Esophagus squamous epithelium (tissue), 5 donors: Measurements from ENCODE around the gene TPM2. TPM values are rescaled to one million over a fixed set of nuclear protein-coding genes. Genes with fewer than 3 reads are reported as not detected.

Experiments used
- DNase-seq: peaks from one replicate; lab custom pipeline; 2025; lab: John Stamatoyannopoulos, UW
- H3K27ac ChIP-seq, 4 donors: fragments of 200-600 bp; sonication (generic); one replicate each; pipeline ENCODE4 v1.5.1; 2016 to 2019; ENCODE audit warnings: mild to moderate bottlenecking in 1 of 4
- H3K27me3 ChIP-seq, 4 donors: fragments of 200-600 bp; sonication (generic); 1 replicate in 3 of 4; 2 replicates in 1 of 4; pipeline versions ENCODE4 v1.5.1 to v1.6.0; 2017 to 2021; ENCODE audit warnings: antibody characterized with exemption in 1 of 4
- H3K36me3 ChIP-seq, 3 donors: fragments of 200-600 bp; sonication (generic); one replicate each; pipeline ENCODE4 v1.5.1; 2016 to 2019
- H3K4me1 ChIP-seq, 3 donors: fragments of 200-600 bp; sonication (generic); one replicate each; pipeline ENCODE4 v1.5.1; 2017 to 2019
- H3K4me3 ChIP-seq, 4 donors: fragments of 200-600 bp; sonication (generic); 1 replicate in 3 of 4; 2 replicates in 1 of 4; pipeline ENCODE4 v1.5.1; 2016 to 2019; ENCODE audit warnings: mild to moderate bottlenecking in 2 of 4, moderate library complexity in 1 of 4
- H3K9me3 ChIP-seq, 3 donors: fragments of 200-600 bp; sonication (generic); one replicate each; pipeline ENCODE4 v1.5.1; 2016 to 2019
- POLR2A ChIP-seq, 4 donors: fragments of 450-650 bp; IDR thresholded peaks; one replicate each; pipeline ENCODE4 v1.6.1; 2017; ENCODE audit warnings: antibody characterized with exemption in 4 of 4, mild to moderate bottlenecking in 4 of 4, moderate library complexity in 3 of 4
- WGBS, 2 donors: methylation state at CpG; one replicate each; pipeline ENCODE4 v1.1.5; 2018; 5-methylcytosine and 5-hydroxymethylcytosine counted together
- intact Hi-C: fragments of 100-400 bp; cut with DNase I; formaldehyde crosslinking; loops from one replicate; pipeline ENCODE4 v1.15.0; 2022
- total RNA-seq, 4 donors: library from RNA; depleted of rRNA; stranded (reverse); fragments of >200 nt; gene quantifications; one replicate each; pipeline ENCODE4 v1.1.0, GENCODE V29; 2016
- TF ChIP-seq, protein P1 (sequence below), 6 experiments: fragments of 450-650 bp in 4 of 6; fragments of 200-600 bp in 2 of 6; sonication (generic) in 2 of 6; IDR thresholded peaks; one replicate each; pipeline ENCODE4 v1.5.1; 2016 to 2019; ENCODE audit warnings: antibody characterized with exemption in 6 of 6, mild to moderate bottlenecking in 4 of 6, moderate library complexity in 4 of 6
- donor health status: DM: yes; HTN: yes; CAD: no.

The TPM2 gene
- total RNA-seq, 4 donors from 2014 or later = 80.8 to 1,148 (median 217) TPM

DNA sequence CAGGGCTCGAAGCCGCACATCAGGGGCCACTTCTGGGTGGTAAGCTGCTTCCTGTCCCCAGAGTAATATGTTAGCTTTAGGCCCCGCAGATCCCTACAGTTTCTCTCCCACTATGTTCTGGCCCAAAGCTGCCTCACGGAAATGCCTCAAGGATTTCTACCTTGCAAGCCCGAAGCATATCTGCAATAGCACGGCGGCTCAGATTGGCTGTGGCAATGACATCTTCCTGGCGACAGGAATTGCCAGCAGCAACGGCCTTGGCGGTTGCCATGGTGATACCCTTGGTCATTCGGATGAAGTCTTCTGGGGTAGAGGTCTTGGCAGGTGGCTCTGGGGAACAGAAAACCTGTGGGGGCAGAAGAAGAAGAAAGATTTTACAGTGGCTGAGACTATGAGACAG, 10.3 kb upstream of the TPM2 start:
- 74 to 85% methylated on average over 6 to 11 of the region's 11 CpGs for WGBS, 2 donors
- Histone ChIP-seq H3K27ac (peak overlapping the region in 3 of 4 donors; percentile 79 to 90 (median 87)), H3K9me3 (no peaks in the 10 kb centered on the region), H3K4me1 (peaks cover 0 to 23% (median 7%) of the 10 kb centered on the region in 3 donors), H3K36me3 (peaks cover 68 to 93% (median 75%) of the 10 kb centered on the region in 3 donors), H3K4me3 (no peak overlapping the region), H3K27me3 (no peaks in the 10 kb centered on the region)
- DNase-seq = no peak
- TF ChIP-seq, protein P1, sequence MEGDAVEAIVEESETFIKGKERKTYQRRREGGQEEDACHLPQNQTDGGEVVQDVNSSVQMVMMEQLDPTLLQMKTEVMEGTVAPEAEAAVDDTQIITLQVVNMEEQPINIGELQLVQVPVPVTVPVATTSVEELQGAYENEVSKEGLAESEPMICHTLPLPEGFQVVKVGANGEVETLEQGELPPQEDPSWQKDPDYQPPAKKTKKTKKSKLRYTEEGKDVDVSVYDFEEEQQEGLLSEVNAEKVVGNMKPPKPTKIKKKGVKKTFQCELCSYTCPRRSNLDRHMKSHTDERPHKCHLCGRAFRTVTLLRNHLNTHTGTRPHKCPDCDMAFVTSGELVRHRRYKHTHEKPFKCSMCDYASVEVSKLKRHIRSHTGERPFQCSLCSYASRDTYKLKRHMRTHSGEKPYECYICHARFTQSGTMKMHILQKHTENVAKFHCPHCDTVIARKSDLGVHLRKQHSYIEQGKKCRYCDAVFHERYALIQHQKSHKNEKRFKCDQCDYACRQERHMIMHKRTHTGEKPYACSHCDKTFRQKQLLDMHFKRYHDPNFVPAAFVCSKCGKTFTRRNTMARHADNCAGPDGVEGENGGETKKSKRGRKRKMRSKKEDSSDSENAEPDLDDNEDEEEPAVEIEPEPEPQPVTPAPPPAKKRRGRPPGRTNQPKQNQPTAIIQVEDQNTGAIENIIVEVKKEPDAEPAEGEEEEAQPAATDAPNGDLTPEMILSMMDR (IDR thresholded peaks at IDR 0.05) = no peak
- TF ChIP-seq POLR2A (IDR thresholded peaks at IDR 0.05) = no peak
- intact Hi-C loops = no loop called here

DNA sequence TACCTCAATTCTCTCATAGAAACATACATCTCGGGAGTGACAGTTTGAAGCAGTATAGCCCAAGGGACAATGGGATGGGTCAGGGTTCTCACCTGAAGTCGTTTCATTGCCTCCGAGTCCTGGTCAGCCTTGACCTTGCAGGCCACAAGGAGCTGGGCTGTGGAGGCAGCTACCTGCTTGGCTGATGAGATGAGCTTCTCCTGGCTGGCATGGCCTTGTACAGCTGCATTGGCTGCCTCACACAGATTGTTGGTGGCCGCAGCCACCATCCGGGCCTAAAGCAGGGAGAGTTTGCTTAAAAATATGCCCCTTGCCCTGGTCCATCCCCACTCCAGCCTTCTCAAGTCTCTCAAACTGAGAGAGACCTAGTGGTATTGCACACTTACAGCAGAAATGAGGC, 8.5 kb upstream of the TPM2 start:
- H3K4me1 ChIP-seq = peaks cover 0 to 23% (median 7%) of the 10 kb centered on the region in 3 donors
- H3K27ac ChIP-seq = peak overlapping the region; percentile 63 to 90 (median 83)
- no peak for DNase-seq
- 88% methylated on average over 3 of the region's 5 CpGs; no CpG with 5 or more reads in 1 of the 2 donors for WGBS, 2 donors
- no peak overlapping the region for H3K4me3 ChIP-seq
- intact Hi-C loops = no loop called here
- H3K9me3 ChIP-seq = no peaks in the 10 kb centered on the region
- TF ChIP-seq, protein P1 (IDR thresholded peaks at IDR 0.05) = no peak
- no peak for TF ChIP-seq POLR2A (IDR thresholded peaks at IDR 0.05)
- H3K27me3 ChIP-seq = no peaks in the 10 kb centered on the region
- peaks cover 53 to 75% (median 58%) of the 10 kb centered on the region in 3 donors for H3K36me3 ChIP-seq

DNA sequence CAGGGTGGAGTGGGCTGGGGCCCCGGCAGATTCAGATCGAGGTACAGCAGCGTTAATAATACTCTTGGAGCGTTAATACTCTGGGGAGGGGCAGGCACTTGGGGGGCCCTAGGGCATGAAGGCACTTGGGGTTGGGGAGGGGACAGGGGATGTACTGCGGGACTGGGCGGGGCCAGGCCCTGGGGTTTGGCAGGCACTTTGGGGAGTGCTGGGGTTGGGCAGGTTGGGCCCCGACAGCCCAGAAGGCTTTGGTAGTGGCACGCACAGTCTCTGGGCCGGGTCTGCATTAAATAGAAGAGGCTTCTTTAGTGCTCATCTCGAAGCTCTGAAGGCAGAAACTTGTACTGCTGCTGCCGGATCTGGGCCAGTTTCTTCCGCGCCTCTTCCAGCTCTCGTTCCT, 7.8 kb upstream of the TPM2 start:
- intact Hi-C loops = no loop called here
- Histone ChIP-seq H3K9me3 (no peaks in the 10 kb centered on the region), H3K4me3 (no peak overlapping the region), H3K27ac (peak overlapping the region; percentile 63 to 90 (median 83)), H3K36me3 (peaks cover 46 to 68% (median 50%) of the 10 kb centered on the region in 3 donors), H3K27me3 (no peaks in the 10 kb centered on the region), H3K4me1 (peaks cover 0 to 23% (median 7%) of the 10 kb centered on the region in 3 donors)
- WGBS, 2 donors = 65 to 72% methylated on average over 4 to 7 of the region's 14 CpGs
- no peak for DNase-seq
- no peak for TF ChIP-seq POLR2A (IDR thresholded peaks at IDR 0.05)
- TF ChIP-seq, protein P1 (IDR thresholded peaks at IDR 0.05) = no peak

DNA sequence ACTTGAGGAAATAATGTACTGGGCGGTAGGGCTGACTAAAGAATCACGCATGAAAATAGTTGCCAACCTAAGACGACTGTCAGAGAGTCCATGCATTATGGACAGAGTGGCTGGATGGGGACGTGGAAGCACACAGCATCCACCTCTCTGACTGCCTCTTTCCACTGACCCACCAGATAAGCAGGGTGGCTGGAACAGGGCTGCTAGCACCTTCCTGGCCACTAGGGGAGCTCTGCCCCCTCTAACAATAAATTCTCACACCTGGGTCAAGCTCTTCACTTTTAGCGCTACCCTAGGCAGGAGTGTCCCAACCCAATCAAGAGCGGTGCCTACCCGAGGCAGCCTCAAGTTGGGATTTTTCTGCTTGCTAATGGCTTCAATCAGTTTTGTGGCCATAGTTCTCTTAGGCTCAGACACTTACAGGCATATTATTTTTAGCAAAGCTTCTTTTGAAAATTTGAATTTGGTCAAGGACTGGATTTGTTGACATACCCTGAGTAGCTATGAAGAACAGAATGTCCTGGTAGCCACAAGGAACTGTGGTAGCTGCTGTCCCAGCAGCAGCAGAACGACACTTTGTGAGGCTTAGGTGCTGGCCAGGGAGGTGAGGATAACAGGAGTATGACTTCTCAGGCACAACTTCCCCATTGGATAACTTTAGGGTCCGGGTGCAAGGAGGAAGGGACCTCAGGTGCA, 6.9 kb upstream of the TPM2 start:
- intact Hi-C loops = no loop called here
- Histone ChIP-seq H3K4me3 (no peak overlapping the region), H3K9me3 (no peaks in the 10 kb centered on the region), H3K36me3 (peaks cover 38 to 60% (median 42%) of the 10 kb centered on the region in 3 donors), H3K27ac (peak overlapping the region; percentile 63 to 90 (median 83)), H3K27me3 (no peaks in the 10 kb centered on the region), H3K4me1 (peaks cover 0 to 23% (median 7%) of the 10 kb centered on the region in 3 donors)
- no peak for DNase-seq
- 25 to 35% methylated on average over 7 to 9 of the region's 9 CpGs for WGBS, 2 donors
- no peak for TF ChIP-seq POLR2A (IDR thresholded peaks at IDR 0.05)
- TF ChIP-seq, protein P1 (IDR thresholded peaks at IDR 0.05) = peak; percentile 68 to 82 (median 78)

DNA sequence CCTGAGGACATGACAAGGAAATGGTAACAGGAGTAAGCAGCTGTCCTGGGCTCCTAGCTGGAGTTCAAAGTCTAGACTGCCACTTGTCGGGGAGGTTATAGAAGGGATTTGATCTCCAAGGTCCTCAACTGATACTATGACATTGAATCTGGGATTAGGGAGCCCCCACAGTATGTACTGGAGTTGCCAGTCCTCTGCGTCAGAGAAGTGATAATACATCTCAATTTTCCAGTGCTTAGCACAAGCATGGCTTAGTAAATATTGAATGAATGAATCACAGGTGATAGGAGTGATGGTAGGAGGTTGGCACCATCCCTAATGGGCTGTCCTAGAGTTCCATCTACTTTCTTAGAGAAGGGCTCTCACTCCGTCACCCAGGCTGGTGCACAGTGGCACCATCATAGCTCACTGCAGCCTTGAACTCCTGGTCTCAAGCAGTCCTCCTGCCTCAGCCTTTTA, 6.2 kb upstream of the TPM2 start:
- no peak overlapping the region for H3K4me3 ChIP-seq
- H3K27me3 ChIP-seq = no peaks in the 10 kb centered on the region
- no peaks in the 10 kb centered on the region for H3K9me3 ChIP-seq
- intact Hi-C loops = no loop called here
- no peak for DNase-seq
- peaks cover 0 to 29% (median 7%) of the 10 kb centered on the region in 3 donors for H3K4me1 ChIP-seq
- H3K27ac ChIP-seq = peak overlapping the region; percentile 40 to 90 (median 83)
- no peak for TF ChIP-seq POLR2A (IDR thresholded peaks at IDR 0.05)
- TF ChIP-seq, protein P1 (IDR thresholded peaks at IDR 0.05) = no peak
- 89 to 90% methylated on average over 2 to 3 of the region's 3 CpGs for WGBS, 2 donors
- H3K36me3 ChIP-seq = peaks cover 35 to 53% (median 36%) of the 10 kb centered on the region in 3 donors
